Esophagus squamous epithelium (tissue), 5 donors: ENCODE results near the gene GRK4. TPM values are rescaled to one million over a fixed set of nuclear protein-coding genes. Genes with fewer than 3 reads are reported as not detected.

Experiments used
- DNase-seq: peaks from one replicate; lab custom pipeline; 2025; lab: John Stamatoyannopoulos, UW
- H3K27ac ChIP-seq, 4 donors: fragments of 200-600 bp; sonication (generic); one replicate each; pipeline ENCODE4 v1.5.1; 2016 to 2019; ENCODE audit warnings: mild to moderate bottlenecking in 1 of 4
- H3K27me3 ChIP-seq, 4 donors: fragments of 200-600 bp; sonication (generic); 1 replicate in 3 of 4; 2 replicates in 1 of 4; pipeline versions ENCODE4 v1.5.1 to v1.6.0; 2017 to 2021; ENCODE audit warnings: antibody characterized with exemption in 1 of 4
- H3K36me3 ChIP-seq, 3 donors: fragments of 200-600 bp; sonication (generic); one replicate each; pipeline ENCODE4 v1.5.1; 2016 to 2019
- H3K4me1 ChIP-seq, 3 donors: fragments of 200-600 bp; sonication (generic); one replicate each; pipeline ENCODE4 v1.5.1; 2017 to 2019
- H3K4me3 ChIP-seq, 4 donors: fragments of 200-600 bp; sonication (generic); 1 replicate in 3 of 4; 2 replicates in 1 of 4; pipeline ENCODE4 v1.5.1; 2016 to 2019; ENCODE audit warnings: mild to moderate bottlenecking in 2 of 4, moderate library complexity in 1 of 4
- H3K9me3 ChIP-seq, 3 donors: fragments of 200-600 bp; sonication (generic); one replicate each; pipeline ENCODE4 v1.5.1; 2016 to 2019
- CTCF ChIP-seq, 6 experiments: fragments of 450-650 bp in 4 of 6; fragments of 200-600 bp in 2 of 6; sonication (generic) in 2 of 6; IDR thresholded peaks; one replicate each; pipeline ENCODE4 v1.5.1; 2016 to 2019; ENCODE audit warnings: antibody characterized with exemption in 6 of 6, mild to moderate bottlenecking in 4 of 6, moderate library complexity in 4 of 6
- POLR2A ChIP-seq, 4 donors: fragments of 450-650 bp; IDR thresholded peaks; one replicate each; pipeline ENCODE4 v1.6.1; 2017; ENCODE audit warnings: antibody characterized with exemption in 4 of 4, mild to moderate bottlenecking in 4 of 4, moderate library complexity in 3 of 4
- WGBS, 2 donors: methylation state at CpG; one replicate each; pipeline ENCODE4 v1.1.5; 2018; 5-methylcytosine and 5-hydroxymethylcytosine counted together
- intact Hi-C: fragments of 100-400 bp; cut with DNase I; formaldehyde crosslinking; loops from one replicate; pipeline ENCODE4 v1.15.0; 2022
- total RNA-seq, 4 donors: library from RNA; depleted of rRNA; stranded (reverse); fragments of >200 nt; gene quantifications; one replicate each; pipeline ENCODE4 v1.1.0, GENCODE V29; 2016
- donor health status: DM: yes; HTN: yes; CAD: no.

The GRK4 gene
- total RNA-seq, 4 donors from 2014 or later = 2.9 to 5.5 (median 3.7) TPM

GRCh38 chr4:3035674-3036073 lies 72.3 kb downstream of the GRK4 start:
- intact Hi-C loops = loop anchor here (10.0 kb wide), 2 partner anchors 51 to 271 kb away; no protein-coding TSS in a partner anchor
- H3K4me1 ChIP-seq = peaks cover 5 to 19% (median 10%) of the 10 kb centered on the region in 3 donors
- no peaks in the 10 kb centered on the region for H3K9me3 ChIP-seq
- H3K36me3 ChIP-seq = no peaks in the 10 kb centered on the region
- no peak for DNase-seq
- peaks cover 0 to 13% (median 0%) of the 10 kb centered on the region in 4 donors for H3K27me3 ChIP-seq
- no peak overlapping the region for H3K27ac ChIP-seq
- TF ChIP-seq POLR2A (IDR thresholded peaks at IDR 0.05) (no peak), CTCF (IDR thresholded peaks at IDR 0.05) (no peak)
- H3K4me3 ChIP-seq = no peak overlapping the region
- WGBS, 2 donors = 82 to 85% methylated on average over 5 to 6 of the region's 6 CpGs

GRCh38 chr4:3036131-3036952 lies 73.0 kb downstream of the GRK4 start:
- peaks cover 12 to 26% (median 15%) of the 10 kb centered on the region in 3 donors for H3K4me1 ChIP-seq
- peaks cover 0 to 15% (median 0%) of the 10 kb centered on the region in 4 donors for H3K27me3 ChIP-seq
- no peak overlapping the region for H3K27ac ChIP-seq
- no peaks in the 10 kb centered on the region for H3K36me3 ChIP-seq
- 85 to 88% methylated on average over 7 to 11 of the region's 21 CpGs for WGBS, 2 donors
- no peak for DNase-seq
- intact Hi-C loops = loop anchor here (10.0 kb wide), 2 partner anchors 52 to 272 kb away; no protein-coding TSS in a partner anchor
- TF ChIP-seq CTCF (IDR thresholded peaks at IDR 0.05) = no peak
- TF ChIP-seq POLR2A (IDR thresholded peaks at IDR 0.05) = no peak
- no peak overlapping the region for H3K4me3 ChIP-seq
- no peaks in the 10 kb centered on the region for H3K9me3 ChIP-seq

GRCh38 chr4:3037957-3038461 lies 74.6 kb downstream of the GRK4 start:
- WGBS, 2 donors = 15 to 26% methylated on average over 6 of the region's 6 CpGs
- Histone ChIP-seq H3K4me1 (peaks cover 18 to 41% (median 28%) of the 10 kb centered on the region in 3 donors), H3K9me3 (no peaks in the 10 kb centered on the region), H3K27me3 (peaks cover 0 to 15% (median 0%) of the 10 kb centered on the region in 4 donors), H3K4me3 (peak overlapping the region in 3 of 4 donors; percentile 17 to 47 (median 19)), H3K27ac (no peak overlapping the region), H3K36me3 (no peaks in the 10 kb centered on the region)
- no peak for TF ChIP-seq POLR2A (IDR thresholded peaks at IDR 0.05)
- TF ChIP-seq CTCF (IDR thresholded peaks at IDR 0.05) = no peak
- DNase-seq = no peak
- intact Hi-C loops = loop anchor here (10.0 kb wide), 2 partner anchors 53 to 273 kb away; no protein-coding TSS in a partner anchor

GRCh38 chr4:3039706-3040366 lies 76.5 kb downstream of the GRK4 start:
- 82 to 88% methylated on average over 4 to 7 of the region's 8 CpGs for WGBS, 2 donors
- Histone ChIP-seq H3K27me3 (peaks cover 0 to 15% (median 0%) of the 10 kb centered on the region in 4 donors), H3K36me3 (no peaks in the 10 kb centered on the region), H3K27ac (no peak overlapping the region), H3K4me1 (peaks cover 18 to 41% (median 28%) of the 10 kb centered on the region in 3 donors), H3K9me3 (no peaks in the 10 kb centered on the region), H3K4me3 (no peak overlapping the region)
- DNase-seq = no peak
- TF ChIP-seq POLR2A (IDR thresholded peaks at IDR 0.05) (no peak), CTCF (IDR thresholded peaks at IDR 0.05) (no peak)
- intact Hi-C loops = loop anchor here (10.0 kb wide), 2 partner anchors 55 to 275 kb away; no protein-coding TSS in a partner anchor
